GM04503 (cell line): ENCODE measurements around the gene CDH23.

Experiments used
- DNase-seq: peaks from one replicate; pipeline ENCODE4 v3.0.0-alpha.2; 2012; ENCODE audit warnings: low read depth

The CDH23 gene

GRCh38 chr10:71486484-71487114, 89.9 kb downstream of the CDH23 start:
- no peak for DNase-seq

- no peak for DNase-seq
Observed at GRCh38 chr10:71487726-71488125, 91.0 kb downstream of the CDH23 start.

- no peak for DNase-seq
Observed at GRCh38 chr10:71489077-71489476, 92.4 kb downstream of the CDH23 start.

- no peak for DNase-seq
Observed at GRCh38 chr10:71492872-71493271, 96.2 kb downstream of the CDH23 start.

- no peak for DNase-seq
Observed at GRCh38 chr10:71493741-71494140, 97.0 kb downstream of the CDH23 start.

- no peak for DNase-seq
Observed at GRCh38 chr10:71494476-71494875, 97.8 kb downstream of the CDH23 start.

- DNase-seq: no peak
Observed at GRCh38 chr10:71494980-71495381, 98.3 kb downstream of the CDH23 start.

- no peak for DNase-seq
Observed at GRCh38 chr10:71496927-71497762, 100.4 kb downstream of the CDH23 start.

- DNase-seq: no peak
Observed at GRCh38 chr10:71497763-71498326, 101.1 kb downstream of the CDH23 start.

GRCh38 chr10:71501402-71501801, 104.7 kb downstream of the CDH23 start:
- no peak for DNase-seq

- DNase-seq: no peak
Observed at GRCh38 chr10:71502190-71502589, 105.5 kb downstream of the CDH23 start.

- DNase-seq: no peak
Observed at GRCh38 chr10:71502851-71503250, 106.1 kb downstream of the CDH23 start.

- no peak for DNase-seq
Observed at GRCh38 chr10:71504168-71504567, 107.4 kb downstream of the CDH23 start.

GRCh38 chr10:71504570-71504969, 107.8 kb downstream of the CDH23 start:
- no peak for DNase-seq

- DNase-seq: no peak
Observed at GRCh38 chr10:71505862-71506261, 109.1 kb downstream of the CDH23 start.

- DNase-seq: no peak
Observed at GRCh38 chr10:71509444-71509843, 112.7 kb downstream of the CDH23 start.

- DNase-seq: no peak
Observed at GRCh38 chr10:71511206-71511605, 114.5 kb downstream of the CDH23 start.

- no peak for DNase-seq
Observed at GRCh38 chr10:71512312-71512711, 115.6 kb downstream of the CDH23 start.

- no peak for DNase-seq
Observed at GRCh38 chr10:71512761-71513539, 116.2 kb downstream of the CDH23 start.

- DNase-seq: no peak
Observed at GRCh38 chr10:71513540-71513853, 116.8 kb downstream of the CDH23 start.

GRCh38 chr10:71513936-71514335, 117.2 kb downstream of the CDH23 start:
- no peak for DNase-seq

- no peak for DNase-seq
Observed at GRCh38 chr10:71515531-71516172, 118.9 kb downstream of the CDH23 start.
